ENCODE data around the gene SLC5A2. TPM values are rescaled to one million over a fixed set of nuclear protein-coding genes. Genes with fewer than 3 reads are reported as not detected.

SLC5A2 gene
- total and polyA plus RNA-seq, 2 of the 13 experiments (the other 11 are each of a cell fraction or from before 2014, with no cell fraction given), result 0.24 to 0.97 TPM

DNA sequence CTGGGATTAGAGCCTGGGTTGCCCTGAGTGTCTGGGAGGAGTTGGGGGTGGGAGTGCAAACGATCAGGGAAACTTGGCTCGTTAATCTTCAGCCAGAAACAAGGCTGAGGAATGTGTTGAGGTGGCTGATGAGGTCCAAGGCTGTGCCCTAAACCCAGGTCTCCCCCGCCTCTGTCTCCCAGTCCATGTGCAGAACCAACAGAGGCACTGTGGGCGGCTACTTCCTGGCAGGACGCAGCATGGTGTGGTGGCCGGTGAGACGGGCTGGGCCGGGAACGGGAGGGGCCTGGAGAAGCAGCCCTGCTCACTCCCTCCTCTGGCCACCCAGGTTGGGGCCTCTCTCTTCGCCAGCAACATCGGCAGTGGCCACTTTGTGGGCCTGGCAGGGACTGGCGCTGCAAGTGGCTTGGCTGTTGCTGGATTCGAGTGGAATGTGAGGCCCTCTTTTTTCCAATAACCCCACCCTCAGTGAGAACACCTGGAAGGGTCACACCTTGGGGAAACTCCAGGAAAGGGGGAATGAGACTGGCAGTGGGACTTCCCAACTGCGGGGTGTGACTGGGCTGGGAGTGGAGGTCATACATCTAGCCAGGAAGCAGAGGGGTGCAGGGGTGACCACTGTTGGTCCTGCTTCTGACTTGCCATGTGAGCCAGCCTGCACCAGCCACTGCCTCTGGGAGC is 1.7 kb downstream of the SLC5A2 start (continued):
- TF ChIP-seq, protein P1, sequence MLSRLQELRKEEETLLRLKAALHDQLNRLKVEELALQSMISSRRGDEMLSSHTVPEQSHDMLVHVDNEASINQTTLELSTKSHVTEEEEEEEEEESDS (CRISPR knock-in tag; IDR thresholded peaks at IDR 0.05; ENCODE audit: borderline replicate concordance), result no peak
- TF ChIP-seq ZMYM2 (CRISPR knock-in tag; IDR thresholded peaks at IDR 0.05), result no peak; the same call in 1 of the 2 replicates
- TF ChIP-seq, protein P2, sequence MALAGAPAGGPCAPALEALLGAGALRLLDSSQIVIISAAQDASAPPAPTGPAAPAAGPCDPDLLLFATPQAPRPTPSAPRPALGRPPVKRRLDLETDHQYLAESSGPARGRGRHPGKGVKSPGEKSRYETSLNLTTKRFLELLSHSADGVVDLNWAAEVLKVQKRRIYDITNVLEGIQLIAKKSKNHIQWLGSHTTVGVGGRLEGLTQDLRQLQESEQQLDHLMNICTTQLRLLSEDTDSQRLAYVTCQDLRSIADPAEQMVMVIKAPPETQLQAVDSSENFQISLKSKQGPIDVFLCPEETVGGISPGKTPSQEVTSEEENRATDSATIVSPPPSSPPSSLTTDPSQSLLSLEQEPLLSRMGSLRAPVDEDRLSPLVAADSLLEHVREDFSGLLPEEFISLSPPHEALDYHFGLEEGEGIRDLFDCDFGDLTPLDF (CRISPR knock-in tag; IDR thresholded peaks at IDR 0.05), result no peak
- no peak for TF ChIP-seq PTBP1 (IDR thresholded peaks at IDR 0.05; ENCODE audit: low read depth, low read length, poor library complexity, severe bottlenecking)
- TF ChIP-seq RFX5 (IDR thresholded peaks at IDR 0.05; ENCODE audit: low read depth, low read length), result no peak
- no peak; the same call in 1 of the 2 replicates for TF ChIP-seq ZNF547 (CRISPR knock-in tag; IDR thresholded peaks at IDR 0.05)
- TF ChIP-seq, protein P3, sequence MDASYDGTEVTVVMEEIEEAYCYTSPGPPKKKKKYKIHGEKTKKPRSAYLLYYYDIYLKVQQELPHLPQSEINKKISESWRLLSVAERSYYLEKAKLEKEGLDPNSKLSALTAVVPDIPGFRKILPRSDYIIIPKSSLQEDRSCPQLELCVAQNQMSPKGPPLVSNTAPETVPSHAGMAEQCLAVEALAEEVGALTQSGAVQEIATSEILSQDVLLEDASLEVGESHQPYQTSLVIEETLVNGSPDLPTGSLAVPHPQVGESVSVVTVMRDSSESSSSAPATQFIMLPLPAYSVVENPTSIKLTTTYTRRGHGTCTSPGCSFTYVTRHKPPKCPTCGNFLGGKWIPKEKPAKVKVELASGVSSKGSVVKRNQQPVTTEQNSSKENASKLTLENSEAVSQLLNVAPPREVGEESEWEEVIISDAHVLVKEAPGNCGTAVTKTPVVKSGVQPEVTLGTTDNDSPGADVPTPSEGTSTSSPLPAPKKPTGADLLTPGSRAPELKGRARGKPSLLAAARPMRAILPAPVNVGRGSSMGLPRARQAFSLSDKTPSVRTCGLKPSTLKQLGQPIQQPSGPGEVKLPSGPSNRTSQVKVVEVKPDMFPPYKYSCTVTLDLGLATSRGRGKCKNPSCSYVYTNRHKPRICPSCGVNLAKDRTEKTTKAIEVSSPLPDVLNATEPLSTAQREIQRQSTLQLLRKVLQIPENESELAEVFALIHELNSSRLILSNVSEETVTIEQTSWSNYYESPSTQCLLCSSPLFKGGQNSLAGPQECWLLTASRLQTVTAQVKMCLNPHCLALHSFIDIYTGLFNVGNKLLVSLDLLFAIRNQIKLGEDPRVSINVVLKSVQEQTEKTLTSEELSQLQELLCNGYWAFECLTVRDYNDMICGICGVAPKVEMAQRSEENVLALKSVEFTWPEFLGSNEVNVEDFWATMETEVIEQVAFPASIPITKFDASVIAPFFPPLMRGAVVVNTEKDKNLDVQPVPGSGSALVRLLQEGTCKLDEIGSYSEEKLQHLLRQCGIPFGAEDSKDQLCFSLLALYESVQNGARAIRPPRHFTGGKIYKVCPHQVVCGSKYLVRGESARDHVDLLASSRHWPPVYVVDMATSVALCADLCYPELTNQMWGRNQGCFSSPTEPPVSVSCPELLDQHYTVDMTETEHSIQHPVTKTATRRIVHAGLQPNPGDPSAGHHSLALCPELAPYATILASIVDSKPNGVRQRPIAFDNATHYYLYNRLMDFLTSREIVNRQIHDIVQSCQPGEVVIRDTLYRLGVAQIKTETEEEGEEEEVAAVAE (CRISPR knock-in tag; IDR thresholded peaks at IDR 0.05; ENCODE audit: borderline replicate concordance), result no peak
- TF ChIP-seq, protein P4, sequence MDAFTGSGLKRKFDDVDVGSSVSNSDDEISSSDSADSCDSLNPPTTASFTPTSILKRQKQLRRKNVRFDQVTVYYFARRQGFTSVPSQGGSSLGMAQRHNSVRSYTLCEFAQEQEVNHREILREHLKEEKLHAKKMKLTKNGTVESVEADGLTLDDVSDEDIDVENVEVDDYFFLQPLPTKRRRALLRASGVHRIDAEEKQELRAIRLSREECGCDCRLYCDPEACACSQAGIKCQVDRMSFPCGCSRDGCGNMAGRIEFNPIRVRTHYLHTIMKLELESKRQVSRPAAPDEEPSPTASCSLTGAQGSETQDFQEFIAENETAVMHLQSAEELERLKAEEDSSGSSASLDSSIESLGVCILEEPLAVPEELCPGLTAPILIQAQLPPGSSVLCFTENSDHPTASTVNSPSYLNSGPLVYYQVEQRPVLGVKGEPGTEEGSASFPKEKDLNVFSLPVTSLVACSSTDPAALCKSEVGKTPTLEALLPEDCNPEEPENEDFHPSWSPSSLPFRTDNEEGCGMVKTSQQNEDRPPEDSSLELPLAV (CRISPR knock-in tag; conservative IDR thresholded peaks at IDR 0.05; ENCODE audit: low read depth), result no peak
- TF ChIP-seq CC2D1A (CRISPR knock-in tag; IDR thresholded peaks at IDR 0.05), result no peak
- no peak for TF ChIP-seq ZNF143 (CRISPR knock-in tag; IDR thresholded peaks at IDR 0.05)
- 0 out of 2 replicates have a peak, but pooled peaks have one; percentile 45 for TF ChIP-seq ZNF720 (CRISPR knock-in tag; IDR thresholded peaks at IDR 0.05)
- TF ChIP-seq NPAS2 (CRISPR knock-in tag; IDR thresholded peaks at IDR 0.05; ENCODE audit: borderline replicate concordance), result 0 out of 2 replicates have a peak, but pooled peaks have one; percentile 18
- no peak for TF ChIP-seq KDM1A (CRISPR knock-in tag; IDR thresholded peaks at IDR 0.05)
- no peak for TF ChIP-seq ZNF891 (CRISPR knock-in tag; IDR thresholded peaks at IDR 0.05)
- TF ChIP-seq, protein P5, sequence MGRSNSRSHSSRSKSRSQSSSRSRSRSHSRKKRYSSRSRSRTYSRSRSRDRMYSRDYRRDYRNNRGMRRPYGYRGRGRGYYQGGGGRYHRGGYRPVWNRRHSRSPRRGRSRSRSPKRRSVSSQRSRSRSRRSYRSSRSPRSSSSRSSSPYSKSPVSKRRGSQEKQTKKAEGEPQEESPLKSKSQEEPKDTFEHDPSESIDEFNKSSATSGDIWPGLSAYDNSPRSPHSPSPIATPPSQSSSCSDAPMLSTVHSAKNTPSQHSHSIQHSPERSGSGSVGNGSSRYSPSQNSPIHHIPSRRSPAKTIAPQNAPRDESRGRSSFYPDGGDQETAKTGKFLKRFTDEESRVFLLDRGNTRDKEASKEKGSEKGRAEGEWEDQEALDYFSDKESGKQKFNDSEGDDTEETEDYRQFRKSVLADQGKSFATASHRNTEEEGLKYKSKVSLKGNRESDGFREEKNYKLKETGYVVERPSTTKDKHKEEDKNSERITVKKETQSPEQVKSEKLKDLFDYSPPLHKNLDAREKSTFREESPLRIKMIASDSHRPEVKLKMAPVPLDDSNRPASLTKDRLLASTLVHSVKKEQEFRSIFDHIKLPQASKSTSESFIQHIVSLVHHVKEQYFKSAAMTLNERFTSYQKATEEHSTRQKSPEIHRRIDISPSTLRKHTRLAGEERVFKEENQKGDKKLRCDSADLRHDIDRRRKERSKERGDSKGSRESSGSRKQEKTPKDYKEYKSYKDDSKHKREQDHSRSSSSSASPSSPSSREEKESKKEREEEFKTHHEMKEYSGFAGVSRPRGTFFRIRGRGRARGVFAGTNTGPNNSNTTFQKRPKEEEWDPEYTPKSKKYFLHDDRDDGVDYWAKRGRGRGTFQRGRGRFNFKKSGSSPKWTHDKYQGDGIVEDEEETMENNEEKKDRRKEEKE (IDR thresholded peaks at IDR 0.05), result no peak
- no peak for TF ChIP-seq IKZF1 (IDR thresholded peaks at IDR 0.05)
- TF ChIP-seq, protein P6, sequence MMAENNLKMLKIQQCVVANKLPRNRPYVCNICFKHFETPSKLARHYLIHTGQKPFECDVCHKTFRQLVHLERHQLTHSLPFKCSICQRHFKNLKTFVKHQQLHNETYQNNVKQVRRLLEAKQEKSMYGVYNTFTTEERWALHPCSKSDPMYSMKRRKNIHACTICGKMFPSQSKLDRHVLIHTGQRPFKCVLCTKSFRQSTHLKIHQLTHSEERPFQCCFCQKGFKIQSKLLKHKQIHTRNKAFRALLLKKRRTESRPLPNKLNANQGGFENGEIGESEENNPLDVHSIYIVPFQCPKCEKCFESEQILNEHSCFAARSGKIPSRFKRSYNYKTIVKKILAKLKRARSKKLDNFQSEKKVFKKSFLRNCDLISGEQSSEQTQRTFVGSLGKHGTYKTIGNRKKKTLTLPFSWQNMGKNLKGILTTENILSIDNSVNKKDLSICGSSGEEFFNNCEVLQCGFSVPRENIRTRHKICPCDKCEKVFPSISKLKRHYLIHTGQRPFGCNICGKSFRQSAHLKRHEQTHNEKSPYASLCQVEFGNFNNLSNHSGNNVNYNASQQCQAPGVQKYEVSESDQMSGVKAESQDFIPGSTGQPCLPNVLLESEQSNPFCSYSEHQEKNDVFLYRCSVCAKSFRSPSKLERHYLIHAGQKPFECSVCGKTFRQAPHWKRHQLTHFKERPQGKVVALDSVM (CRISPR knock-in tag; IDR thresholded peaks at IDR 0.05), result no peak
